GM19328 (cell line): ENCODE data around the gene ERCC6L2.
A peak's percentile ranks its signal among the peaks of the same experiment; 100 is the strongest.

ENCODE experiments used
- ATAC-seq: cut with Tn5 transposase; IDR thresholded peaks from one replicate; pipeline ENCODE4 v1.9.1; 2021; ENCODE audit warnings: mild to moderate bottlenecking, moderate library complexity; ENCODE audit not compliant: unreplicated experiment

The ERCC6L2 gene, protein sequence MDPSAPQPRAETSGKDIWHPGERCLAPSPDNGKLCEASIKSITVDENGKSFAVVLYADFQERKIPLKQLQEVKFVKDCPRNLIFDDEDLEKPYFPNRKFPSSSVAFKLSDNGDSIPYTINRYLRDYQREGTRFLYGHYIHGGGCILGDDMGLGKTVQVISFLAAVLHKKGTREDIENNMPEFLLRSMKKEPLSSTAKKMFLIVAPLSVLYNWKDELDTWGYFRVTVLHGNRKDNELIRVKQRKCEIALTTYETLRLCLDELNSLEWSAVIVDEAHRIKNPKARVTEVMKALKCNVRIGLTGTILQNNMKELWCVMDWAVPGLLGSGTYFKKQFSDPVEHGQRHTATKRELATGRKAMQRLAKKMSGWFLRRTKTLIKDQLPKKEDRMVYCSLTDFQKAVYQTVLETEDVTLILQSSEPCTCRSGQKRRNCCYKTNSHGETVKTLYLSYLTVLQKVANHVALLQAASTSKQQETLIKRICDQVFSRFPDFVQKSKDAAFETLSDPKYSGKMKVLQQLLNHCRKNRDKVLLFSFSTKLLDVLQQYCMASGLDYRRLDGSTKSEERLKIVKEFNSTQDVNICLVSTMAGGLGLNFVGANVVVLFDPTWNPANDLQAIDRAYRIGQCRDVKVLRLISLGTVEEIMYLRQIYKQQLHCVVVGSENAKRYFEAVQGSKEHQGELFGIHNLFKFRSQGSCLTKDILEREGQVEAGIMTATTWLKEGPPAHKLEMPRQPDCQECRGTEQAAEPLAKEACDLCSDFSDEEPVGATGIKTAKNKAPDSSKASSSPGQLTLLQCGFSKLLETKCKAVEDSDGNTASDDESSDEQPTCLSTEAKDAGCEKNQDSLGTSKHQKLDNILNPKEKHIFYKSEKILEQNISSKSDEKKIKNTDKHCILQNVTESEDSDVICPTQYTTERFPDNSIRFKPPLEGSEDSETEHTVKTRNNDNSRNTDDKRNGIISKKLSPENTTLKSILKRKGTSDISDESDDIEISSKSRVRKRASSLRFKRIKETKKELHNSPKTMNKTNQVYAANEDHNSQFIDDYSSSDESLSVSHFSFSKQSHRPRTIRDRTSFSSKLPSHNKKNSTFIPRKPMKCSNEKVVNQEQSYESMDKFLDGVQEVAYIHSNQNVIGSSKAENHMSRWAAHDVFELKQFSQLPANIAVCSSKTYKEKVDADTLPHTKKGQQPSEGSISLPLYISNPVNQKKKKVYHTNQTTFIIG (N-terminal part only)

GRCh38 chr9:95875305-95876137 is at the start of gene ERCC6L2:
TSS of gene ERCC6L2 (plus strand) at chr9:95875691. CDS start at chr9:95876039, 348 bp downstream.
- peak; percentile 89 for ATAC-seq

DNA sequence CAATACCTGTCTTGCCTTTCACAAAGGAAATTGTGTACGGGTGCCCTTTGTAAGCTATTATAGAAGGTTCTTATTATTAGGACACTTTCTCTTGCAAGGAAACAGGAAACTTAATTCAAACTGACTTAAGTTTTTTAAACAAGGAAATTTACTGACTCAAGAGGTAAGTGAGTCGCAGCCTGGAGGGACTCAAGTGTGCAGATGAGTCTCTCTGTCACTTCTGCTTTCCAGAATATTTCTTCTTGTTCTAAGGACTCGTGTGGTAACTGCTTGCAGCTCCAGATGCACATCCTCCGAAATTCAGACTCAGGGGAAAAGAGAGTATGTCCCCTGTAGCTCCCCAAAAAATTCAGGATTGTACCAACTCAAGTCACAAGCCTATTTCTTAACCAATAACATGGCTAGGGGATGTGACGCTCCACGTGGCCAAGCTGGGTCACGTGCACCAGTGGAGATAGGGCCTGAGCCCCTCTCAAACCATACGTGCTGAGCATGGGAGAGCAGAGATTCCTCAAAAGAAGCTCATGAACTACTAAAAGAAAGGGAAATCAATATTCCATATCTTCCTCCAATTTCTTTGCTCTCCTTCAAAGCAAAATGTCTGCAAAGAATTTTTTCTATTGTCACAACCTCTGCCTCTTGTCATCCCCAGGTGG is 49.2 kb upstream of the ERCC6L2 start:
- no peak for ATAC-seq

- no peak for ATAC-seq
Observed at GRCh38 chr9:95830768-95831167, 44.7 kb upstream of the ERCC6L2 start.

DNA sequence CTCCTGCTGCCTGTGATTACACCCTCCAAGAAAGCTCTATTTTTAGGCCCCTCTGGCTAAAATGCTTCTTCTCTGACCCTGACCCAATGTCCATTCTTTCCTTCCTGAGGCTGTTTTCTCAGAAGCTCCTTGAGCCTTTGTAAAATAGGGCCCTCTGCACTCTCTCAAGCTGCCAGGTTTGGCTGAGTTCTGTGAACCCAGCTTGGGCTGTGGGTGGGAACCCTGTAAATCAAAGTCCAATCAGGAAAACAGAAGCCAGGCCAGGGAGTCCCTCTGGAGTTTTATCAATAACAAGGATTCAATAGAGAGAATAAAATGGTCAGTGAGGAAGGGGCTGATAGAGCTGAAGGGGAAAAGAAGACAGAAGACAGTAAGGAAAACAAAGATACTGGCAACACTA is 43.7 kb upstream of the ERCC6L2 start:
- no peak for ATAC-seq

GRCh38 chr9:95833546-95834178 is 41.8 kb upstream of the ERCC6L2 start:
- no peak for ATAC-seq

DNA sequence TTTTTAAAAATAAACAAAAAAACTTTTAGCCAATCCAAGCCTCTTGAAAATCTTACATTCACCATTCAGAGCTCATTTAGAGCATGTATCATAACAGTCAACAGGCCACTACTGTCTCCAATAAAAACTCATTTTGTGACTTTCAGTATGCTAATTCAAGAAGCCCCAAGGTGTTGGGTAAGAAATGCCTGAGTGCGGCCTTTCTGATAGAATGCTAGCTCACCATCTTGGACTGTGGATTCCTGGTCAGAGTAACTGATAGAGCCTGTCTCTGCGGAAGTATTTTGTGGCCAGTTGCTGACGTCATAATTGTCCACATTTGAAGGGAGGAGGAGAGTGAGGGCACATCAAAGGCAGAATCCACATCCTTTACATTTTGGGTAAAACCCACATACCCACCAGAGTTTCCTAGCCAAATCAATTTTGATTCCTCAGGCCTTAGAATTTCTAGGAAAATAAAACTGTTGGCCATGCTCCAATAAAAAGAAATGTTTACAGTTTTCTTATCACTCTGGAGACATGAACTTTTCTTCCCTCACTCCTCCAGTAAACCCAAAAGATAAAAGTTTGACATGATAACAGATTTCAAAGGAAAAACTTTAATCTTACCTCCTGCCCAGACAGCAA is 41.1 kb upstream of the ERCC6L2 start:
- ATAC-seq = no peak

DNA sequence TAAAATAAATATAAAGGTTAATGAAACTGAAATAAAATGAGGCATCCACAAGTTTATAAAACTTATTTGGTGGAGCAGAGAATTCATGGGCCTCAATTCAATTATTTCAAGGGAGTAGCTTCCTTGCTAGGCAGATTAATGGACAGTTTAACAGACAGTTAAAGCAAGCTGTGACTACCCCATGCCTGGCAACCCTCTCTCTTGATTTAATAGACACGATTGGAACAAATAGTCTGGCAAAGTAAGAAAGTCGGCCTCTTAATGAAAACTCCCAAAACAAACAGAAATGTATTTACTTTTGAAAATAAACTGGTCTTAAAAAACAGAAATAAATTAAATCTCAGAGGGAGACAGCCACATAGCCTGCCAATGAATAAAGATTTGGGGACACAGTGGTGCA is 40.1 kb upstream of the ERCC6L2 start:
- no peak for ATAC-seq

GRCh38 chr9:95836072-95836471 is 39.4 kb upstream of the ERCC6L2 start:
- ATAC-seq = no peak

DNA sequence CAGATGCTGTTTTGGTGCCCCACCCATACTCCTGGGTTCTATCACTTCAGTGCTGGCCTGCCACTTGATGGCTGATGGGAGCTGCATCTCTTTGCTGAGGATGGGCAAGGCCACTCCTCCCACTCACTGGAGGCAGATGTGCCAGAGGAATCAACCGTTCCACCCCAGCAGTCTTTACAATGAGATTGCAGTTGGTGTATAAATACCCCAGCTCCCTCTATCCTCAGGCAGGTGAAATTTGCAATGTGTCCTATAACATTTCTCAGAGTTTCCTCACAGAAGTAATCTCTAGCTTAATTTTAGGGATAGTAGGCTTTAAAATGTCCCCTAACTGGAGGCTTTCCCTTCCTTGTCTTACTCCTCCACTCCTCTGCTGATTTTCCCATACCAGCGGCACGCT is 36.5 kb upstream of the ERCC6L2 start:
- no peak for ATAC-seq

- no peak for ATAC-seq
Observed at GRCh38 chr9:95840074-95840473, 35.4 kb upstream of the ERCC6L2 start.

- ATAC-seq = no peak
Observed at GRCh38 chr9:95841377-95841776, 34.1 kb upstream of the ERCC6L2 start.

DNA sequence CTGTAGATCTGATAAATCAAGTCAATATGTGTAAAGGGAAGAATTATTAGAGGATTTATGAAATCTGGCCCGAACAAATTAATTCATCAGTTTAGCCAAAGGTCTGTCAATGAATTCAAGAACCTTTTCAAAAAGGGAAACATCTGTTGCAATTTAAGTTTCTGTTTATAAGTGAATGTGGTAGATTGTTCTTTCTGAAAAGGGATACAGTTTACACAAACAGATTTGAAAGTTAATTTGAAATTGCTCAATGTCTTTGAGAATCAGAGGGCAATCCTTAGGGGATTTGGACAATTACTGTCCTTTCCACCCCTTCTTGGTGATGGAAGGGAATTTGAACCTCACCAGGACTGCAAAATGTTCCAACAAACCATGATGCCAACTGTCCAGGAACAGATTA is 29.7 kb upstream of the ERCC6L2 start:
- ATAC-seq = no peak

GRCh38 chr9:95848764-95849163 is 26.7 kb upstream of the ERCC6L2 start:
- ATAC-seq = no peak

DNA sequence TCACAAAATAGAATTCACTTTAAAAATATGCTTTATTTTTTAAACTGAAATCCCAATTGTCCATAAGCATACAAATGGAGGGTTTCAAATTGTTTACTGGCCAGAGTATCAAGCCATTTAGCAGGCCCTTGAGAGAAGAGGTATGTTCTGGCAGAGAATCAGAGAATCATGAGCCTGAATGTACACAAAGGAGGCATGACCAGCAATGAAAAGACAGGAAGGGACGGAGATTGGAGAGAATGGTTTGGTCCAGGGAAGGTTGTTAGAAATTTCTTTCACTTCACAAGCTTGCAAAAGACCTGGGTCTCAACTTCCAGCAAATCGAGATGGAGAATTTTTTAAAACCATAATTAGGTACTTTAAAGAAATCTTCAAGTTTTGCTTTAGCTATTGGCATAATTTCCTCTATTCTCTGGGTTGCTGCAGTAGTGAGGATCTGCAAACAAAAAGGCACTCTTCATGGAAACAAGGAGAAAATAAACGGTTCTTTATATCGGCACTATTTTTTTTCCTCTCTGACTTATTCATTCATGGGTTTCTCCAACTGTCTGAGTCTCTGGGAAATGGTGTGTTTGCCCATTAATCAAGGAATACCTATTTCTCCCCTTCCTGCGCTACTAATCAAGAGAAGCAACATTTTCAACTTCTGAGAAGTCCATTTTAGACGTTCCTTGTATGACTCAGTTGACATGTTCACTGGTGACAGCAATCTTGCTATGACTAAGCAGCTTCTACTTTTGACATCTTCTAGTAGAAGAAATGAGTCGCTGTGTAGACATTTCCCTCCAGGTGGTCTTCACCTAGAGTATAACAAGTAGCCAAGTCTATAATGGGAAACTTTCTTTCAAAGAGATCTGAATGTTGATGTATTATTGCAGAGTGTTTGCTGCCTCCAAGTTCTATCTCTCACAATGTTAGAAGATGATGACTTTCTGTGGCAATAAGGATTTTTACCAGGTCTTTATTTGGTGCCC is 23.1 kb upstream of the ERCC6L2 start:
- peak; percentile 83 for ATAC-seq

DNA sequence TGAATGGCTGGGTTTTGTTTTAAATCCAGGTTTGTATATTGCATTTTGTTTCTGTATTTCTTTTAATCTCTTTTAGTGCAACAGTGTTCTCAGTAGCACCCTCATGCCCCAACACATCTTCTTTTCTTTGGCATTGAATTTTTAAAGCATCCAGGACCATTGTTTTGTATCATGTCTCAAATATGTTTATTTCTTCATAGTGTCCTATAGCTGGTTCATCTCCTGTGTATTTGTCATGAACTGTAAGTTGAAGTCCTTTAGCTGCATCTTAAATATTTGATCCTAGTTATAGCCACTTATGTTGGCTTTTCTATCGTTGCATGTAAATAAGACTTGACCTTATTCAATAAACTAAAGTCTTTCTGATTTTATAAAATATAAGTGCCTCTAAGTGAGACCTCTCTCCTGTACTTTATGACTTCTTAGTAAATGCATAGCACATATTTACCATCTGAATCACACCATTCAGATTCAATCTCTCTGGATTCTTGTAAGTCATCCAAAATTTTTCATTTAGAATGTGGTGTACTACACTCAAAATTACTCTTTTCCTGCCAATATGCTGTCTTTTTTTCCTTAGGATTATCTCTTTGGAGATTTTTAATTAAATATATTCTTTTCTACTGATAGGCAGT is 21.0 kb upstream of the ERCC6L2 start:
- ATAC-seq = no peak

GRCh38 chr9:95855961-95856360 is 19.5 kb upstream of the ERCC6L2 start:
- no peak for ATAC-seq

GRCh38 chr9:95857124-95857523 is 18.4 kb upstream of the ERCC6L2 start:
- no peak for ATAC-seq
